Suprapubic skin (tissue), 3 donors: ENCODE measurements around the gene OSR1.
"Not testable (repeated sequence)": the region's sequence is repeated elsewhere in the genome, so short reads cannot be mapped to it uniquely, and the experiment has no call there.

ENCODE experiments used
- CTCF ChIP-seq, 2 donors: fragments of 200-600 bp in 1 of 2; fragments of 450-650 bp in 1 of 2; sonication (generic) in 1 of 2; IDR thresholded peaks; one replicate each; pipeline ENCODE4 v1.5.1; 2016 to 2019; ENCODE audit warnings: antibody characterized with exemption in 2 of 2, mild to moderate bottlenecking in 1 of 2, moderate library complexity in 1 of 2
- POLR2AphosphoS5 ChIP-seq, 3 donors: sonication (generic); formaldehyde crosslinking; IDR thresholded peaks; one replicate each; pipeline ENCODE4 v1.6.1; 2017; ENCODE audit warnings: antibody characterized with exemption in 3 of 3

DNA sequence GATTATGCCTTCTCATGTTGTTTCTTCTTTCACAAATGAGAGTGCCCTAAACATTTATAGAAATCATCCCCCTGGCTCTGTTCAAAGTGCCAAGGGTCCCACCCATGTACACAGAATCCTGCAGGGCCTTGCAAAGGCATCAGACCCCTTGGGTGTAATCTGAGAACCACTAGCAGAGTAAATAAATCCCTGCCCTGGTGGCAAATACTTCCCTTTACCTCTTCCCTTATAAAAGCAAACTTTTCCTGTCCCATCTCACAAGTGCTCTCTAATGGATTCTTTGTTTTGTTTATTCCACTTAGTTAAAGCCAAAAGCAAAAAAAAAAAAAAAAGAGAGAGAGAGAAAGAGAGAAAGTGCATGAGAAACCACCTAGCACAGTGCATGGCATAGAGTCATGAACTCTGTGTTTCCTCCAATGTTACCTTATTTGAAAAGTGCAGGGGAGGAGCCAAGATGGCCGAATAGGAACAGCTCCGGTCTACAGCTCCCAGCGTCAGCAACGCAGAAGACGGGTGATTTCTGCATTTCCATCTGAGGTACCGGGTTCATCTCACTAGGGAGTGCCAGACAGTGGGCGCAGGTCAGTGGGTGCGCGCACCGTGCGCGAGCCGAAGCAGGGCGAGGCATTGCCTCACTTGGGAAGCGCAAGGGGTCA, 52.9 kb downstream of the OSR1 start:
- TF ChIP-seq CTCF, POLR2AphosphoS5 (IDR thresholded peaks at IDR 0.05): not testable (repeated sequence)
